Activated CD4-positive, alpha-beta T cell treated with anti-CD3 and anti-CD28 coated beads, Interleukin-2, amount 50 U/mL, for 4 hours (primary cell): ENCODE data around the gene SLC2A6.

Experiments
- DNase-seq, 2 experiments: peaks; one replicate each; pipeline ENCODE4 v3.0.0-alpha.2; 2020

Gene SLC2A6

DNA sequence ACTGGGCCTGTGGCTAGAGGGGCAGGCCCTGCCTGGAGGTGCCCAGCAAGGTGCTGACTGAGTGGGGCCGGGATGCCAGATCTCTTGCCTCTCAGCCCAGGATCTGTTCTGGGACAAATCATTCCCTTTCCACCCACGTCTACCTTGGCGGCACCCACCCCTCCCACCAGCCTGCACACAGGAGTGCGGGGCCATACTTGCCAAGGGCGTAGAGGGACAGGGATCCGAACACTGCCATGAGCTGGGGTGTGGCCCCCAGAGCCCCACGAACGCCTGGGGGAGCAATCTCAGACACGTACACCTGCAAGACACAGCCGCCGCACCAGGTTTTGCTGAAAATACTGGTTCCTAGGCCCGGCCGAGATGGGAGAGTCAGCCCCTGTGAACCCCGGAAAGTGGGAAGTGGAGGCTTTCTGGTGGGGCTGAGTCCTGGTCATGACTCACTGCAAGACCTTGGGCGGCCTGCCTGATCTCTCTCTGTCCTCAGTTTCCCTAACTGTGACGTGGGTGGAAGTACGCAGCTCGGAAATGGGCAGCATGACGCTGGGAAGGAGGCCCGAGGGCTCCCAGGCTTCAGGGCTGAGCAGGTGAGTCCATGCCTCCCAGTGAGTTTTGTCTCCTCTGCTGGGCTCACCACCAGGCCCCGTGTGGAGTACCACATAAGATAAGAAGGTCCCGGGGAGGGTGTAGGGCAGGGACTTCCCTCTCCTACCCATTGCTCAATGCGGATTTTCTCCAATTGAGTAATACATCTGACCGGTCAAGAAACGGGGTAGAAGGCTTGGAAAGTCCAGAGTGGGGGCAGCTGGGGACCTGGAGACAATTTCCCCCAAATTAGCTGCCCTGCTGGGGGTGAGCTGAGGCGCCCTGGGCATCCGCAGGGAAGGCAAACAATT is 2.6 kb downstream of the SLC2A6 start:
- no peak for DNase-seq

DNA sequence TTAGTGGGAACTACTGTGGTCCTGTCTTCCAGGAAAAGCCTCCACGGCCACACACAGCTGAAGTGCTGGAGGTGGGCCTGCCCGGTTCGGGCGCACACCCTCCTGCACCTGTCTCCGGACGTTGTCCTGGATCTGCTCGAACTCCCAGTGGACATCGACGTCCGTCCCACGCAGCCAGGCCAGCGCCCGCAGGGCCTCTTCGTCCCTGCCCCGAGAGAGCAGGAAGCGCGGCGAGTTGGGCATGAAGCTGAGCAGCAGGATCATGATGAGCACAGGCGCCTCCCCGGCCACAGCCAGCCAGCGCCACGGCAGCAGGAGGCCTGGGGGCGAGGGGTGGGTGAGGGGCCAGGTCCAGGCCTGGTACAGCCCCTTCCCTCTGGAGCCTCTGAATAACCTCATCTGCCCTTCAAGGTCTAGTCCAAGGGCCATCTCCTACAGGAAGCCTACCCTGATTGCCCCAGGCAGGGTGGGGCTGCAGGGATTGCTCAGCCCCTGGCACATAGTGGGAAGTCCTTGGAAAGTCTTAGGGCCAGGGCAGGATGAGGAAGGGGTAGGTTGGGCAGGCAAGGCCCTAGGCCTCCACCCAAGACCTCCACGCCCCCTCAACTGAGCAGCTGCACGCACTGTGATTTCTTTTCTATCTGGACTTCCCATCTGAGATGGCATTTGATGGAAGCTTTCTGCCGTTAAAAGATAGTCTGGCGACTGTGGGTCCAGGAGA is 3.4 kb downstream of the SLC2A6 start:
- DNase-seq = no peak

DNA sequence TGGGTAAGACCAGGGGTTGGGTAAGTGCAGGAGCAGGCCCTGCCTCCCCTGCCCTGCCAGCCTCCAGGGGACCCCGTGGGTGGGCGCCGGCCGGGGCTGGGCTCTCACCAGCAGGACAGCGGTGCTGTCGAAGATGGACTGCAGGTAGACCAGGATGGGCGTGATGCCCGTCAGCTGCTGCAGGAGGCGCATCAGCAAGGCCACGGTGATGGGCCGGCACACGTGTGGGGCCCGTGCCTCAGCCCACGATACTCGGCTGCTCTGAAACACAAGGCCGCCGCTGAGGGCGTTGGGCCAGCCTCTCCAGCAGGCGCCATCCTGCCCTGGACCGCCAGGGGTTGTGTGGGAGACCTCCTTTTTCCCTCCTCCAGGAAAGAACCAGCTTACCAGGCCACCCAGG is 4.0 kb downstream of the SLC2A6 start:
- DNase-seq = no peak

DNA sequence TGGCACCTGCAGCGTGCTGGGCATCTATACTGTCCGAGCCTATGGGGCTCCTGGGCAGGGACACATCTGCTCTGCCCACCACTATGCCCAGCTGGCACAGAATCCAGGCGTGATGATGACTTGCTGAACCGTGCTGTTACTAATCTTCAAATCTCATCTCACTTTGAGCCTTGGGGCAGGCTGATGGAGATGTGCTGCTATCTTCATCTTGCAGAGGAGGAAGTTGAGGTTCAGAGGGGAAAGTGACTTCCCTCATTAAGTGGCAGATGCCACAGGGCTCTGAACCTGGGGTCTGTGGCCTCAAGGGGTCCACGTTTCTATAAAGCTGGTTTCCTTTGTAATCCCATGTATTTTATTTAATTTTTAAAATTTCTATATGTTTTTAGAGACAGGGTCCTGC is 4.7 kb downstream of the SLC2A6 start:
- no peak for DNase-seq

DNA sequence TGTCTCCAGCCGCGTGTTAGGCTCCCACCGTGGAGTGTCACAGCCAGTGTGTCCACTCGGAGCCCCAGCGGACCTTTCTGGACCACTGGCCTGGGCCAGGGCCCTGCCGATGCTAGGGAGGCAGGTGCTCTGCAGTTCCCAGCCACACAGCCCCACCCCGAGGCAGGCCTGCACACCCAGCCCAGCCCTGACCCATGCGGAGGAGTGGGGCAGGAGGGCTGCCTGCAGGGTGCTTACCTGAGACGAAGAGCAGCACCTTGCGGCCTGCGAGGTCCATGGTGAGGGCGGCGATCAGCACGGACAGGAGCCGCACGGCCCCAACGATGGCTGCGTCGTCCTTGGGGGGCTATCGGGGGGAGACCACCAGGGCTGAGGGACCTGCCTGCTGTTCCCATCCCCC is 5.2 kb downstream of the SLC2A6 start:
- DNase-seq = no peak

DNA sequence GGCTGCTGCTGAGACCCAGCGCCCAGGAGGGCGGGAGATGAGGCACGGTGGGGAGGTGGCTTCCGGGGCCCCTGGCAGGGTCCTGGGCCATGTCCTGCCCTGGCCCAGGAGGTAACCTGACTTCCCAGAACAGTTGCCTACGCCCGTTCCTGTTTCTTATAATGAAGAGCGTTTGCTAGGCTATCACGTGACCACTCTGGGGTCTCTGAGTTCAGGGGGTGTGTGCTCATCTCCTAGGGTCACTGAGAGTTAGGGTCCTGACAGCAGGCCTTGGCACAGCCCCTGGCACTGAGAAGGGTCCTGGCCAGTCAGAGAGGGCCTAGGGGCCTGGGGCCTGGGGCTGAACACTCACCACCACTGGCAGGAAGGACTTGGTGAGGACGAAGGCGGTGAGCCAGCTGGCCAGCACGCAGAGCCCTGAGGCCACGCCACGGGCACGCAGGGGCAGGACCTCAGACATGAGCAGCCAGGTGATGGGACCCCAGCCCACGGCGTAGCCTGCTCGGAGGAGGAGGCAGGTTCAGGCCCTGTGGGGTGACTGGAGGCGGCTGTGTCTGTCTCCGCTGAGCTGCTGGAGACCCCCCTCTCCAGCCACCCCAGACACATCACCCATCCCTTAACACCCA is 6.0 kb downstream of the SLC2A6 start:
- DNase-seq = no peak

DNA sequence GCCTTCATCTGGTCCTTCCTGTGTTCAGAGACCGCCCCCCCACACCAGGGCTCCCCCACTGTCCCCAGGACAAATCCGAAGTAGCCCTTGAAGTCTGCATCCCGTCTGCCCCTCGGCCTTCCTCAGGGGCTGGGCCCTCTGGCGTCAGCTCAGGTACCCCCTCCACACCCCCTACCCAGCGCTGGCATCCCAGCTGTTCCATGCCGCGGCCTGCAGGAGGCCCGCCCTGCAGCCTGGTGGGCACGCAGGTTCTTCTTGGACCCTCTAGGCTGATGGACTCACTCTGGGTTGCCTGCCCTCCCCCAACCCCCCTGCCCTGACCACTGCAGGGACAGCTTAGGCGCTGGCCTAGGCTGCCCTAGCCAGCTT is 6.6 kb downstream of the SLC2A6 start:
- DNase-seq = no peak

DNA sequence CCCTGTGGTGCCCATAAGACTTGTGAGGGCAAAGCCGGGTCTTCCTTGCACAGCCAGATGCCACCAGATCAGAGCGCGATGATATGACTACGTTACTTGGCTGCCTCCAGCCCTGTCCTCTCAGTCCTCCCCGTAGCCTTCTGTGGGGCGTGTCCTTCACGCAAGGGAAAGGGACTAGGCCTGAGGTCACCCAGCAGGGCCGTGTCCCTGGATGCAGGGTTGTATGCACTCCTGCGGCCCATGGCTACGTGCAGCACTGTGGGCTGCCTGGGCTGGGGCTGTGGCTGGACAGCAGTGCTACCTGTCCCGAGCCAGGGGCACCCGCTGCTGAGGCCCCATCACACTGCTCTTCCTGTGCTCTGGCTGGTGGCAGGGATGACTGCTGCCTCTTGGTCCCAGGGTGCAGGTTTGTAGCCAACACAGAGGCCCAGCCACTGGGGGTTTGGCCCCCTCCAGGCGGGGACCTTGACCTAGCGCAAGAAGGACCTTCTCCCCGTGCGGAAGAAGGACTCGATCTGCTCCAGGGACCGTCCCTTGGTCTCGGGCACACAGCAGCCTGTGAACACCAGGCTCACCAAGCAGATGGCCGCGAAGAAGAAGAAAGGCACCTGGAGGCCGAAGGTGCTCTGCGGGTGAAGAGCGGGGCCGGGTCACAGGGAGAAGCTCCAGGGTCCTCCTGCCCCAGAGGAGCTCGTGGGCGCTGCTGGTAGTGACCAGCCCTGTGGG is 7.2 kb downstream of the SLC2A6 start:
- no peak for DNase-seq

DNA sequence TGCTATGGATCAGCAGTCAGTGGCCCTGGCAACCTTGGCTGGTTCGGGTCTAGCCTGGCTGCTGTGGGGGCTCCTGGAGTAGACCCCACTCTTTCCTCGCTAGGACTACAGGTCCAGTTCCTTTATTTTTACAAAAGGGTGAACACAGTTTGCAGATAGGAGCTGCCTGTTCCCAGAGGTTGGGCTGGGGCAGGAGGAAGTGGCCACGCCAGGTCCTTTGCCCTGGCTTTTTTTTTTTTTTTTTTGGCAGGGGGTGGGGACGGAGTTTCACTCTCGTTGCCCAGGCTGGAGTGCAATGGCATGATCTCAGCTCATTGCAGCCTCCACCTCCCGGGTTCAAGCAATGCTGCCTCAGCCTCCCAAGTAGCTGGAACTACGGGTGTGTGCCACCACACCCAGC is 7.9 kb downstream of the SLC2A6 start:
- DNase-seq = no peak

DNA sequence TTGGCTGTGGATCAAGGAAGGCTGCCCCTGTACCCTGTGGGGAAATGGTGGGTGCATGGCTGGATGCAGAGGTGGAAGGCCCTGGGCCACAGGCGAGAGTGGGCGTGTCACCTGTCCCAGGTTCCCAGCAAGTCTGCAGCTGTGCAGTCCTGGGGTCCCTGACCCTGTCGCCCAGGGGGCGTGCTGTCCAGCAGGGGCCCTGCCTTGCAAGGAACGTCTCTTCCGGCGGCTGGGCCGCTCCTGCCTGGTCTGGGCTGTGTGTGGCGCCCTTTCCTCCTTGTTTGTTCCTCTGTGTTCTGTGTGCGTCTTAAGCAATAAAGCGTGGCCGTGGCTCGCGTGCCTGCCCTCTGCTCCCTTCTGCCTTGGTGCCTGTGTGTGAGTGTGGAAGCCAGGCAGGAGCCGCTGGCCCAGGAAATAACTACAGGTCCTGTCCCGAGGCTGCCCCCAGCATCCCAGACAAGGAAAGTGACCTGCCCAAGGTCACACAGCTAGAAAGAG is 8.4 kb downstream of the SLC2A6 start:
- no peak for DNase-seq

DNA sequence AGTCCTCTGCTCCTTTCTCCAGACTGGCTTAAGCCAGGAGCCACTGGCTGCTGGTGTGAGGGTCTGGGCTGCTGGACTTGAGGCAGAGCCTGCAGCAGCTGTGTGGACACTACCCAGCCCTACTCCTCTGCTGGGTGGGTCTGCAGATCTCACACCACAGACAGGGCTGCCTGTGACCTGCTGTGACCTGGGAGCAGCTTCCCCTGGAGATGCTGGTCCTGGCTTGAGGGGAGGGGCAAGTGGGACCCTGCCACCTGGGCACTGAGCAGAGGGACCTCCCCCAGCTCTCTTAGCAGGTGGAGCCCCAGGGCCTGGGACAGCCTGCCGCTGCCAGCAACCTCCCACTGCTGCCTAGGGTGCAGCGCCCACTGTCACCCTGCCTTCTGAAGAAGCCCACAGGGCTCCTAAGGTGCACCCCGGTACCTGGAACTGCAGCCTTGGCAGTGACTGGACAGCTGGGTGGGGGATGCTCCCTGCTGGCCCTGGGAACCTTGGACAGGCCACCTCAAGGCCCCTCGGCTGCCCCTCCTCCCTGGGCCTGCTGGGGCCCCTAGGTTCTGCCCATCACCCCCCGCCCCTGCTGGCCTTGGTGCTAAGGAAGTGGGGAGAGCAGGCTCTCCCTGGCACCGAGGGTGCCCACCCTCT is 10.0 kb downstream of the SLC2A6 start:
- no peak for DNase-seq

DNA sequence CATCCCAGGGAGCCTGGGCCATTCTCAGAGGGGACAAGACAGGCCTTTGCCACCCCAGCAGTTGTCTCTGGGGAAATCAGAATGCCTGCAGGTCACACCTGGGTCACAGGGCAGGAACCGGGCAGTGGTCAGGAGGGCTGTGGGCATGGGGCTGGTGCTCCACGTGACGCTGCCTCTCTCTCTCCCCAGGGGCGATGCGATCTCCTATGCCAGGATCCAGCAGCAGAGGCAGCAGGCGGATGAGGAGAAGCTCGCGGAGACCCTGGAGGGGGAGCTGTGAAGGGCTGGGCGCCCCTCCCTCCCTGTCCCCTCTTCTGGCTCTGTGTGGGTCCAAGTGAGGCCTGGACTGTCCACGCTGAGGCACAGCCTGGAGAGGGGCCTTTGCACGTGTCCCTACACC is 10.5 kb downstream of the SLC2A6 start:
- DNase-seq = no peak

DNA sequence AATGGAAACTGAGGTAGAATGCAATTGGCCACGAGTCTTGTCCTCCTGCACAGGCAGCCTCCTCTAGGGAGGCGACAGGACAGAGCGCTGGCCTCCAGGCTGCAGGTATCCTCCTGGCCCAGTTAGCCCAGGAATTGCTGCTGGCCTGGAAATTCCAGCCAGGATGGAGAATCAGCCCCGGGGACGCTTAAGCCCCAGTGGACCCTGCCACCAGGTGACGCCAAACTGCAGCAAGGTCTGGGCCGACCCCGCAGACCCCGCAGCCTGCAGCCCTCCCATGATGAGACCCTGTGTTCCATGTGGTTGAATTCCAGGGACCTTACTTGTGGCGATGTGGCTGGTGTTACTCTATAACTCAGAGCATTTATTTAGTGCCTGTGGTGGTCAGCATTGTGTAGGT is 11.8 kb downstream of the SLC2A6 start:
- DNase-seq = no peak

DNA sequence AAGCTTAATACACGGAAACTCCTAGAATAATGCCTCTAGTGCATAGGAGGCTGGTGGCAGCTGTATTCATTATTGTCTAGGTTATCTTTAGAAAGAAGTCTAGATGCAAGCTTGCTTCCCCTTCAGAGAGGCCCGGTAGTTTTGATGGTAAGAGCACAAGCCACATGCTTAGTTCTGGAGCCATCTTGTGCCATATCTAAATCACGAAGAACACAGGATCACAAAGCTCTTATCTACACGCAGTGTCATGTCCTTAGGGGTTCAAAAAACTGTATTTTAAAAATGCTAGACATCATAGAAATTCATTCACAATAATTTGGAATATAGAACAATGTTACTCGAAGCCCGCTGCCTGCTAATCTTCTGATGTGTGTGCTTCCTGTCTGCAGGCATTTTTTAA is 12.9 kb downstream of the SLC2A6 start:
- DNase-seq = no peak

DNA sequence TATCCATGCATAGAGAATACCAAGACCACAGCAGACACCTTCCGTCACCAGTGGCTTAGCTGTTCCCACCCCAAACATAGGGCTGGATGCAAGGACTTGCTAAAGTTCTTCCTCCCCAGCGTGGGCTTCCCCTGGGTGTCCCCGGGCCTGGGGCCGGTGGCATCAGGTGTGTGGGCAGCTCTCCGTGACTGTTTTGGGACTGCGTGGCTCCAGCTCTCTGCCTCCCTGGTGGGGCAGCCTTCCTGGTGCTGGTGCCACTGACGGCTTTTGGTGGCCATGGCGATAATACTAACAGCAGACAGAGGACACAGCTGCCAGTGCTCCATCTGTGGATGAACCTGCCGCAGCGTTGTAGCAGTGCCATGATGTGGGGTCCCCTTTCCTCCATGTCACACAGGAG is 14.3 kb downstream of the SLC2A6 start:
- DNase-seq = no peak

DNA sequence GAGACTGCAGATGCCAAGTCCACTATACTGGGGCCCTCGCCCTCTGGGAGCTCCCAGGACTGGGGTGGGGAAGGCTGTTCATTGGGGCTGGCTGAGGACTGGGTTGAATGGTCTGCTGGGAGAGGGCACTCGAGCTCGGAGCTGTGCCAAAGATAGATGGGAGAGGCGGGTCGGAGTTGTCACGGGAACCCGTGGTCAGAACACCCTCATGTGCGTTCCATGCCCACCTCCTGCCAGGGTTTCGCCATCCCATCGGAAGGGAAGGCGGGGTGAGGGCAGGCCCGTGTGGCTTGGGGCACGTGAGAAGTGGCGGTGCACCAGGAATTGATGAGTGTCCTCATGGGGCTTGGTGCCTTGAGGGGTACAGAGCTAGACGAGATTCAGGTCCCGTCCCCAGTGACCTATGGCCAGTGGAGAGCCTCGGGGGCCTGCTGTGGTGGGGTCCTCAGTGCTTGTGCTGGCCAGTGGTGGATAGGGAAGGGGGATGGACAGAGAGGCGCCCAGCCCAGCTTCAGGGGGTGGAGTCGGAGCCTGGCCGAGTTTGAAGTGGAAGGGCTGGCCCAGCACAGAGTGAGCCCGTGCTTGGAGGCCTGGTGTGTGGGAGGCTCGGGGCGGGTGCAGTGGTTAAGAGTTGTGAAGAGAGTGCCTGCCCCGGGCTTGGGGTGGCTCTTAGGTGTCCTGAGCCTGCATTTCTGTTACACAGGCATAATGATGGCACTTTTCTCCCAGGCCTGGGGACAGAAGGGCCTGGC is 14.9 kb downstream of the SLC2A6 start:
- DNase-seq = no peak

DNA sequence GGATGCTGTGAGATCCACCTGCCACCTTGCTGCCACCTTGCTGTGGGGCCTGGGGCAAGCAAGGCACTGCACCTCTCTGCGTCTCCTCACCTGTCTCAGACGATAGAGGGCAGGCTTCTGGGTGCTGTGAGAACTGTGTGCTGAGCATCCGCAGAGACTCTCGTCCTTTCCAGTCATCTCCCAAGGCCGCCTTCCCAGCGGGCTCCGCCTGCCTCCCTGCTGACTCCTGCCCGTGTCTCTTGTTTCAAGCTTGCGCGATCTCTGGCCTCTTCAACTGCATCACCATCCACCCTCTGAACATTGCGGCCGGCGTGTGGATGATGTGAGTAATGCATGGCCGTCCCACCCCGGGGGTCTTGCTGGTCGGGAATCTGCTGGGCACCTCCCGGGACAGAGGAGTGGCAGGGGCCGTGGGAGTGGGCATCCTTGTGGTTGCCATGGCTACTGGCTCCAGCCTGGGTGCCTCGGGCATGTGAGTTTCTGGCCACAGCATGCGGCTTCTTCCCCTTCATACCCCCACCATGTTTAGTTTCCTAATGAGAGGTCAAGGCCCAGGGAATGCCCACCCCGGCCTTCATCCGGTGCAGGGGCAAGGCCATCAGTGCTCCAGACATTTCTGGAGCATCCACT is 15.6 kb downstream of the SLC2A6 start:
- no peak for DNase-seq

DNA sequence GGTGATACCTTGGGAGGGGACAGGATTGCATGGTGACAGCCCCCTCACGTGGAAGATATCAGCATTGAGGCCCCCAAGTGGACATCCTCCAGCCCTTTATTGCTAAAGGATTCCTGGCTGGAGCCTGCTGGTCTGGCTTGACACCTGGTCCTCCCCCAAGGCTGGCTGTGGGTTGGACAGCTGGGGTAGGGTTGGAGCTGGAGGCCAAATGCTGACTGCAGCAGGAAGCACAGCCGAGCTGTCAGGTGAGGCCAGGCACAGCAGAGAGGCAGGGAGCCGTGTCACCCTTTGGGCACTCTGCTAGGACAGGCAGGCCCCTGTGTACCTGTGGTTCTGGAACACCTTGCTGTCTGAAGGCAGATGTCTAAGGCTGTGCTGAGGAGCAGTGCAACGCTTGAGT is 16.9 kb downstream of the SLC2A6 start:
- DNase-seq = no peak

DNA sequence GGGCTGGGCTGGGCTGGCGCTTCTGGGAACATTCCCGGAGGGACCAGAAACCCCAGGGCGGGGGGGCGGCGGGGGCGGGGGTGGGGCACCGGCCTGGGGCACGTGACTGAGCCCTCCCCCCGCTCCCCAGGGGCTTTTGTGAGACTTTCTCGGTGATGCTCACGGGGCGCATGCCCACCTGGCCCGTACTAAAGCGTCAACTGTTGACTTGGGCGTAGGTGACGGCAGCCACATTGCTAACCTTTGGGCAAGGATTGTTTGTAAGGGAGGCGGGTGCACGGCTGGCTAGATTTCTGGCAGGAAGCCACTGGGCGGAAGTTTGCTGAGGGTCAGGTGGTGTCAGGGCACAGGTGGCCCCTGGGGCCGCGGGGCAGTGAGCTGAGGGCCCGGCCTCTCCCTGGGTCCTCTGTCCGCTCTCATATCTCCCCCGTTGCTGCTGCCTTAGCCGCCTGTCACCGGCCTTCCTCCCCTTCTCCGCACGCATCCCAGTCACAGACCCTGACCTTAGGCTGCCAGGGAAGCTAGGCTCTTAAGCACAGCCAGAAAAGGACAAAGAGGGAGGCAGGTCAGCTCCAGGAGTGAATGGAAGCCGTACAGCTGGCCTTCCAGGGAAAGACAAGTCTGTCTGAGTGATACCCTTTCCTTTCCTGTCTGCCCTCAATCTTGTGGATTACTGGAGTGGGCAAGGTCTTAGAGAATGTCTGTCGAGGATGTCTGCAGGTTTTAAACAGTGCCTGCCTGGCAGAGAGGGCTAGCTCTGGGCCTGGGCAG is 18.3 kb downstream of the SLC2A6 start:
- peak in 1 of 2 experiments; percentile 17 for DNase-seq
